Osteocyte (in vitro differentiated cells): Measurements from ENCODE around the gene RDH14. TPM values are rescaled to one million over a fixed set of nuclear protein-coding genes. Genes with fewer than 3 reads are reported as not detected.
A peak's percentile ranks its signal among the peaks of the same experiment; 100 is the strongest.

Source experiments
- DNase-seq: peaks from one replicate; pipeline ENCODE4 v3.0.0; 2021; ENCODE audit warnings: mixed read lengths; ENCODE audit not compliant: unreplicated experiment; ENCODE audit errors: extremely low spot score
- H3K27ac Mint-ChIP-seq: one replicate; pipeline ENCODE4 v1.8.0; 2021; ENCODE audit warnings: mild to moderate bottlenecking, mixed read lengths; ENCODE audit not compliant: unreplicated experiment
- H3K27me3 Mint-ChIP-seq: one replicate; pipeline ENCODE4 v1.8.0; 2021; ENCODE audit warnings: mixed read lengths; ENCODE audit not compliant: unreplicated experiment
- H3K36me3 Mint-ChIP-seq: one replicate; pipeline ENCODE4 v1.8.0; 2021; ENCODE audit warnings: mixed read lengths; ENCODE audit not compliant: unreplicated experiment
- H3K4me1 Mint-ChIP-seq: one replicate; pipeline ENCODE4 v1.8.0; 2021; ENCODE audit warnings: mixed read lengths; ENCODE audit not compliant: unreplicated experiment
- H3K4me3 Mint-ChIP-seq: one replicate; pipeline ENCODE4 v1.8.0; 2021; ENCODE audit warnings: mild to moderate bottlenecking, moderate library complexity, mixed read lengths; ENCODE audit not compliant: unreplicated experiment
- H3K9me3 Mint-ChIP-seq: one replicate; pipeline ENCODE4 v1.8.0; 2021; ENCODE audit warnings: mixed read lengths; ENCODE audit not compliant: unreplicated experiment
- total RNA-seq: library from RNA; stranded (reverse); gene quantifications from 2 replicates; pipeline ENCODE4 v1.2.1, GENCODE V29; 2021
- TF ChIP-seq, protein P1 (sequence below): fragments of 200-600 bp; sonication (generic); IDR thresholded peaks from 2 replicates; pipeline ENCODE4 v1.5.0; 2021; ENCODE audit warnings: antibody characterized with exemption, mild to moderate bottlenecking, moderate library complexity

The RDH14 gene
- total RNA-seq, 1 donor from 2014 or later = 19.0 TPM

DNA sequence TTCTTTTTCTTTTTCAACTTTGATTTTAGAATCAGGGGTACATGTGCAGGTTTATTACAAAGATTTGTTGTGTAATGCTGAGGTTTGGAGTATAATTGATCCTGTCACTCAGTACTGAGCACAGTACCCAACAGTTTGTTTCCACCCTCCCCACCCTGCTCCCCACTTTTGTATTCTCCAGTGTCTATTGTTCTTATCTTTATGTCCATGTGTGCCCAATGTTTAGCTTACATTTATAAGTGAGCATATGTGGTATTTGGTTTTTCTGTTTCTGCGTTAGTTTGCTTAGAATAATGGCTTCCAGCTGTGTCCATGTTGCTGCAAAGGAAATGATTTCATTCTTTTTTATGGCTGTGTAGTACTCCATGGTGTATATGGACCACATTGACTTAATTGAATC lies 43.1 kb downstream of the RDH14 start:
- Mint-ChIP-seq H3K4me1 (peaks cover 59% of the 10 kb centered on the region), H3K9me3 (no peaks in the 10 kb centered on the region), H3K27me3 (no peaks in the 10 kb centered on the region), H3K27ac (no peak overlapping the region), H3K4me3 (no peak overlapping the region), H3K36me3 (no peaks in the 10 kb centered on the region)
- no peak for DNase-seq
- TF ChIP-seq, protein P1, sequence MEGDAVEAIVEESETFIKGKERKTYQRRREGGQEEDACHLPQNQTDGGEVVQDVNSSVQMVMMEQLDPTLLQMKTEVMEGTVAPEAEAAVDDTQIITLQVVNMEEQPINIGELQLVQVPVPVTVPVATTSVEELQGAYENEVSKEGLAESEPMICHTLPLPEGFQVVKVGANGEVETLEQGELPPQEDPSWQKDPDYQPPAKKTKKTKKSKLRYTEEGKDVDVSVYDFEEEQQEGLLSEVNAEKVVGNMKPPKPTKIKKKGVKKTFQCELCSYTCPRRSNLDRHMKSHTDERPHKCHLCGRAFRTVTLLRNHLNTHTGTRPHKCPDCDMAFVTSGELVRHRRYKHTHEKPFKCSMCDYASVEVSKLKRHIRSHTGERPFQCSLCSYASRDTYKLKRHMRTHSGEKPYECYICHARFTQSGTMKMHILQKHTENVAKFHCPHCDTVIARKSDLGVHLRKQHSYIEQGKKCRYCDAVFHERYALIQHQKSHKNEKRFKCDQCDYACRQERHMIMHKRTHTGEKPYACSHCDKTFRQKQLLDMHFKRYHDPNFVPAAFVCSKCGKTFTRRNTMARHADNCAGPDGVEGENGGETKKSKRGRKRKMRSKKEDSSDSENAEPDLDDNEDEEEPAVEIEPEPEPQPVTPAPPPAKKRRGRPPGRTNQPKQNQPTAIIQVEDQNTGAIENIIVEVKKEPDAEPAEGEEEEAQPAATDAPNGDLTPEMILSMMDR = no peak

DNA sequence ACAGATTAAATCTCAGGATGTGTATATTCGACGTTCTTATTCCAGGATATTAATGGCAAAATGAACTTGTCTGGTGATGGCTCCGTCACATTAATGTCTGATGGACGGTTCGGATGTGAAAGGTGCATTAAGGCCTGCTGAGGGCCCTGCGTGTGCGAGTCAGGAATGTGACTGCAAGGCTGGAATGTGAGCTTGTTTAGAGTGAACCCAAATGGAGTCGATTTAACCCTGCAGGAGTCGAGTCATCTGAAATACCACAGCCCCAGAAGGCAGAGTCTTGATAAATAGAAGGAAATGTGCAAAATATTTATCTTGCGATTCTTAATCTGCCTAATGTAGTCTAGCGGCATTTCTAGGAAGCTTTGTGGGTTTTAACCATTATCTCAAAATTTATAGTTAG lies 44.3 kb downstream of the RDH14 start:
- DNase-seq = no peak
- TF ChIP-seq, protein P1 = no peak
- no peaks in the 10 kb centered on the region for H3K36me3 Mint-ChIP-seq
- no peaks in the 10 kb centered on the region for H3K9me3 Mint-ChIP-seq
- H3K4me3 Mint-ChIP-seq = no peak overlapping the region
- no peaks in the 10 kb centered on the region for H3K27me3 Mint-ChIP-seq
- peaks cover 59% of the 10 kb centered on the region for H3K4me1 Mint-ChIP-seq
- peak overlapping the region; percentile 88 for H3K27ac Mint-ChIP-seq

DNA sequence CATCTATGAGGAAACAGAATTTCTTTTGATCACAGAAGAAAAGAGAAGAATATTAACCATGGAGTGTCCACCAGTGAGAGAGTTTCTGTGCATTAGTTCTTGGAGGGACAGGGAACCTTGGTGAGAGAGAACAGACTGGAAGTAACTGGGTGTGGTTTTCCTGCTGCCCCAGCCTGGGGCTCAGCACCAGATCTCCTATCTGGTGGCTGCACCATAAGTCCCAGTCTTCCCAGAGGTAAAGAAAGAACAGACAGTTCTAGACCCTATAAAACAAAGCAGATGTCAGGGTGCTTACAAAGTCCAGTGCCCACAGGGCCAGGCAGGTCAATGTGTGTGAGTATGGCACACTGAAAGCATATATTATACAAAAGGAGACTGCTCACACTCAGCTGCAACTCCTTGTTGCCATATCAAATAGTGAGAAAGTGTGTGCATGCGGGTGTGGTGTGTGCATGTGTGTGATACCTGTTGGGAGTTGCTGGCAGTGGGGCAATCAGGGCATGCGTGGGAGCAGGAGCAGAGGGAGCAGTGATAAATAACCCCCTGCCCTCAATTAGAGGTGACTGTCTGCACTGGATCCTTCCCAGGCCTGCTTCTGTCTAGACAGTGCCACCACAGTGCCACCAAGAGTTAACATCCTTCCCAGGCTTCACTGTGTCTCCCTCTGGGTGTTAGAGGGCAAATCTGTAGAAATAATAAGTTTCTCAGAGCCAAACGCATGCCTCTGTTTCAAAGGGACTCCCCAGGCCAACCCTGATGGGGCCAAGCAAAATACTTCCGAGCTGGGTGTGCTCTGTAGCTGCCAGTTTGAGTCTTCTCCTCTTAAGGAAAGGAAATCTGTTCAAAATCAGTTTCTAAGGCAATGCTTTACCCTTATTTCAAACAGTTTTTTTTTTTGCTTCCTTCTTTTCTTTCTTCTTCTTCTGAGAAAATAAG lies 45.7 kb downstream of the RDH14 start:
- DNase-seq = no peak
- Mint-ChIP-seq H3K4me3 (no peak overlapping the region), H3K4me1 (peaks cover 53% of the 10 kb centered on the region), H3K36me3 (no peaks in the 10 kb centered on the region), H3K9me3 (no peaks in the 10 kb centered on the region), H3K27ac (peak overlapping the region; percentile 88), H3K27me3 (no peaks in the 10 kb centered on the region)
- TF ChIP-seq, protein P1 = no peak

DNA sequence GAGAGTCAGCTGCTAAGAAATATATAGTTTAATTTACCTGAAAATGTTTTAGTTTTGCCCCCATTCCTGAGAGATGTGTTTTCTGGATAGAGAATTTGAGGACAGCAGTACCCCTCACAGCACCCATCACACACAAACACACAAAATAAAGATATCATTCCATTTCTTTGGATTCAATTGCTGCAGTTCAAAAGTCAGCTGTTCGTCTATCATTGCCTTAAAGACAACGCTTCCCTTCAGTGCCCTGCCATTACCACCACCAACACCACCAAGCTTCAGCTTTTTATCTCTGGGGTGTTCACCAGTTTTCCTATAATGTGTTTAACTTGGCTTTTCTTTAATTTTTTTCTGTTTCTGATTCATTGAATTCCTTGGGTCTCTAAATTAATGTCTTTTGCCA lies 49.7 kb downstream of the RDH14 start:
- TF ChIP-seq, protein P1 = no peak
- DNase-seq = no peak
- peaks cover 27% of the 10 kb centered on the region for H3K4me1 Mint-ChIP-seq
- H3K4me3 Mint-ChIP-seq = no peak overlapping the region
- H3K27ac Mint-ChIP-seq = no peak overlapping the region
- no peaks in the 10 kb centered on the region for H3K27me3 Mint-ChIP-seq
- H3K36me3 Mint-ChIP-seq = peaks cover 2% of the 10 kb centered on the region
- no peaks in the 10 kb centered on the region for H3K9me3 Mint-ChIP-seq

DNA sequence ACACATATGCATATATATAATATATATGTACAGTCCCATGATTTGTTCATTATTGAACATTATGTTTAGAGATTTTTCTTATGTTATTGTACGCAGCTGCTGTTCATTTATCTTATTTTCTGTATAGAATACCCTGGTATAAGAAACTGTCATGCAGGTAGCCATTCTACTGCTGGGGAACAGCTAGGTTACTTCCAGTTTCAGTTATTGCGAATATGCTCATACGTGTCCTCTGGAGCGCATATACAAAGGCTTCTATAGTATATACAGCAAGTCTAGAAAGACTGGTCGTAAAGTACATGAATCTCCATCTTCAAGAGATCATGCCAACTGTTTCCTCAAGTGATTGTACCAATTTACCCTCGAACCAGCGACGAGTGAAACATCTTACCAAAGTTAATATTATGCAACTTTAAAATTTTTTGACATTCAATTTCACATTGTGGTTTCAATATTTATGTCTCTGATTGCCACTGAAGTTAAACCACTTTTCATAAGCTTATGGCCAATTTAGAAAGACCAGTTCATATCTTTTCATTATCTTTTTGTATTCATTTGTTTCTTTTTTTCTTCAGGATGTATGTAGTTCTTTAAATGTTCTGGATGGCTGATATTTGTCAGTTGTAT lies 53.5 kb downstream of the RDH14 start:
- Mint-ChIP-seq H3K36me3 (peaks cover 2% of the 10 kb centered on the region), H3K4me3 (no peak overlapping the region), H3K4me1 (peaks cover 8% of the 10 kb centered on the region), H3K9me3 (no peaks in the 10 kb centered on the region), H3K27me3 (no peaks in the 10 kb centered on the region), H3K27ac (no peak overlapping the region)
- TF ChIP-seq, protein P1 = no peak
- DNase-seq = no peak
